HL-60/S4 (cell line): ENCODE results near the gene EDA.

ENCODE experiments used
- in situ Hi-C: fragments of 300-500 bp; cut with MboI; formaldehyde crosslinking; loops from 2 replicates; pipeline ENCODE4 v1.14.3; 2022; ENCODE audit warnings: low sequenced_read_pairs

EDA gene

GRCh38 chrX:69615779-69616456 lies at the start of gene EDA:
EDA (plus strand) TSS chrX:69616113.
- in situ Hi-C loops: no loop called here

- in situ Hi-C loops: no loop called here
These were observed 47.1 kb upstream of the EDA start for GRCh38 chrX:69568828-69569227.

- in situ Hi-C loops: no loop called here
These were observed 18.5 kb upstream of the EDA start for GRCh38 chrX:69597399-69597798.

GRCh38 chrX:69600182-69600581 lies 15.7 kb upstream of the EDA start:
- in situ Hi-C loops: no loop called here

- in situ Hi-C loops: no loop called here
These were observed 12.2 kb upstream of the EDA start for GRCh38 chrX:69603566-69604194.

- in situ Hi-C loops: no loop called here
These were observed 10.4 kb upstream of the EDA start for GRCh38 chrX:69605521-69605920.

- in situ Hi-C loops: no loop called here
These were observed 8.3 kb upstream of the EDA start for GRCh38 chrX:69607616-69608015.

- in situ Hi-C loops: no loop called here
These were observed 2.0 kb upstream of the EDA start for GRCh38 chrX:69613946-69614345.

GRCh38 chrX:69614886-69615285 lies 1.0 kb upstream of the EDA start:
- in situ Hi-C loops: no loop called here

GRCh38 chrX:69615342-69615741 lies 571 bp upstream of the EDA start:
- in situ Hi-C loops: no loop called here

- in situ Hi-C loops: no loop called here
These were observed 717 bp downstream of the EDA start for GRCh38 chrX:69616457-69617203.

- in situ Hi-C loops: no loop called here
These were observed 2.9 kb downstream of the EDA start for GRCh38 chrX:69618803-69619202.

- in situ Hi-C loops: no loop called here
These were observed 10.2 kb downstream of the EDA start for GRCh38 chrX:69626129-69626528.

- in situ Hi-C loops: no loop called here
These were observed 11.8 kb downstream of the EDA start for GRCh38 chrX:69627744-69628143.

- in situ Hi-C loops: no loop called here
These were observed 14.2 kb downstream of the EDA start for GRCh38 chrX:69630147-69630546.

- in situ Hi-C loops: no loop called here
These were observed 48.8 kb downstream of the EDA start for GRCh38 chrX:69664693-69665092.

- in situ Hi-C loops: no loop called here
These were observed 54.2 kb downstream of the EDA start for GRCh38 chrX:69670001-69670555.

- in situ Hi-C loops: no loop called here
These were observed 59.0 kb downstream of the EDA start for GRCh38 chrX:69674891-69675290.

- in situ Hi-C loops: no loop called here
These were observed 89.9 kb downstream of the EDA start for GRCh38 chrX:69705818-69706217.

GRCh38 chrX:69718102-69718501 lies 102.2 kb downstream of the EDA start:
- in situ Hi-C loops: no loop called here

GRCh38 chrX:69724307-69724706 lies 108.4 kb downstream of the EDA start:
- in situ Hi-C loops: no loop called here

GRCh38 chrX:69740317-69740716 lies 124.4 kb downstream of the EDA start:
- in situ Hi-C loops: no loop called here
